GM23338 (cell line): ENCODE results near the gene NOL12. TPM values are rescaled to one million over a fixed set of nuclear protein-coding genes. Genes with fewer than 3 reads are reported as not detected.

Source experiments
- ATAC-seq: fragments of 200-7000 bp; cut with Tn5 transposase; 3 replicates; pipeline ENCODE4 v1.9.1; 2020
- DNase-seq: peaks from one replicate; pipeline ENCODE4 v3.0.0-alpha.2; 2015; ENCODE audit warnings: low spot score
- H2AFZ ChIP-seq: fragments of 200-600 bp; sonication (generic); 2 replicates; pipeline ENCODE4 v1.8.0; 2016; ENCODE audit warnings: antibody characterized with exemption, mild to moderate bottlenecking, moderate library complexity
- H3F3A ChIP-seq: fragments of 200-600 bp; sonication (generic); replicated peaks from 2 replicates; pipeline ENCODE4 v1.8.0; 2017; ENCODE audit warnings: antibody characterized with exemption, mixed run types, low read depth
- H3K27ac ChIP-seq: fragments of 200-600 bp; sonication (generic); 2 replicates; pipeline ENCODE4 v1.6.1; 2016; ENCODE audit warnings: low read depth
- H3K27me3 ChIP-seq: fragments of 200-600 bp; sonication (generic); 2 replicates; pipeline ENCODE4 v1.8.0; 2016; ENCODE audit warnings: mild to moderate bottlenecking, mixed run types, moderate library complexity; ENCODE audit not compliant: insufficient read depth
- H3K36me3 ChIP-seq: fragments of 200-600 bp; sonication (generic); 2 replicates; pipeline ENCODE4 v1.8.0; 2016; ENCODE audit warnings: mild to moderate bottlenecking; ENCODE audit not compliant: insufficient read depth
- H3K4me1 ChIP-seq: fragments of 200-600 bp; sonication (generic); 2 replicates; pipeline ENCODE4 v1.8.0; 2016; ENCODE audit warnings: mild to moderate bottlenecking, moderate library complexity; ENCODE audit not compliant: insufficient read depth
- H3K4me2 ChIP-seq: fragments of 200-600 bp; sonication (generic); 2 replicates; pipeline ENCODE4 v1.7.1; 2017; ENCODE audit warnings: mixed run types
- H3K4me3 ChIP-seq: fragments of 200-600 bp; sonication (generic); 2 replicates; pipeline ENCODE4 v1.6.1; 2016; ENCODE audit warnings: mixed run types
- H3K79me2 ChIP-seq: fragments of 200-600 bp; sonication (generic); replicated peaks from 2 replicates; pipeline ENCODE4 v1.8.0; 2017; ENCODE audit warnings: mild to moderate bottlenecking; ENCODE audit not compliant: insufficient read depth
- H3K9me2 ChIP-seq: fragments of 200-600 bp; sonication (generic); 2 replicates; pipeline ENCODE4 v1.8.0; 2017; ENCODE audit not compliant: insufficient read depth
- H4K20me1 ChIP-seq: fragments of 200-600 bp; sonication (generic); replicated peaks from 2 replicates; pipeline ENCODE4 v1.8.0; 2017; ENCODE audit warnings: mild to moderate bottlenecking; ENCODE audit not compliant: insufficient read depth
- H3K27ac Mint-ChIP-seq: 2 replicates; pipeline ENCODE4 v1.8.0; 2020; ENCODE audit warnings: inconsistent platforms, mild to moderate bottlenecking, moderate library complexity, mixed read lengths
- H3K27me3 Mint-ChIP-seq: 3 replicates; pipeline ENCODE4 v1.8.0; 2022; ENCODE audit warnings: low read depth, mild to moderate bottlenecking, moderate library complexity, mixed read lengths, inconsistent platforms; ENCODE audit not compliant: insufficient read depth, poor library complexity
- H3K36me3 Mint-ChIP-seq: 3 replicates; pipeline ENCODE4 v1.8.0; 2021; ENCODE audit warnings: low read depth, mild to moderate bottlenecking, inconsistent platforms, moderate library complexity, mixed read lengths
- H3K4me1 Mint-ChIP-seq: 3 replicates; pipeline ENCODE4 v1.8.0; 2020; ENCODE audit warnings: mild to moderate bottlenecking, inconsistent platforms, mixed read lengths
- H3K4me3 Mint-ChIP-seq: 3 replicates; pipeline ENCODE4 v1.8.0; 2021; ENCODE audit warnings: moderate library complexity, mild to moderate bottlenecking, inconsistent platforms, mixed read lengths
- H3K9me3 Mint-ChIP-seq: 3 replicates; pipeline ENCODE4 v1.8.0; 2020; ENCODE audit warnings: moderate library complexity, mild to moderate bottlenecking, inconsistent platforms, mixed read lengths
- CREB1 ChIP-seq: fragments of 250-450 bp; sonication (Bioruptor Pico); IDR thresholded peaks from 2 replicates; pipeline ENCODE4 v1.5.0; 2020; ENCODE audit warnings: low read depth, mild to moderate bottlenecking, moderate library complexity
- ETS1 ChIP-seq: IDR thresholded peaks from 2 replicates; pipeline ENCODE4 v1.6.1; 2016; ENCODE audit warnings: antibody characterized with exemption
- EZH2 ChIP-seq: fragments of 200-600 bp; sonication (generic); IDR thresholded peaks from one replicate; pipeline ENCODE4 v1.8.0; 2017; ENCODE audit warnings: antibody characterized with exemption, mild to moderate bottlenecking, low read depth; ENCODE audit not compliant: unreplicated experiment
- EZH2phosphoT487 ChIP-seq: fragments of 200-600 bp; sonication (generic); IDR thresholded peaks from one replicate; pipeline ENCODE4 v1.8.1; 2018; ENCODE audit warnings: antibody characterized with exemption; ENCODE audit not compliant: unreplicated experiment
- JUNB ChIP-seq: IDR thresholded peaks from one replicate; pipeline ENCODE4 v1.6.1; 2016; ENCODE audit warnings: antibody characterized with exemption; ENCODE audit not compliant: unreplicated experiment
- NANOG ChIP-seq: IDR thresholded peaks from 2 replicates; pipeline ENCODE4 v1.6.1; 2016; ENCODE audit warnings: antibody characterized with exemption, borderline replicate concordance
- POLR2AphosphoS5 ChIP-seq: IDR thresholded peaks from 2 replicates; pipeline ENCODE4 v1.6.1; 2016; ENCODE audit warnings: antibody characterized with exemption, low read depth
- STAT1 ChIP-seq: IDR thresholded peaks from one replicate; pipeline ENCODE4 v1.6.1; 2016; ENCODE audit warnings: antibody characterized with exemption; ENCODE audit not compliant: unreplicated experiment
- ZNF114 ChIP-seq: fragments of 250-450 bp; sonication (Bioruptor Pico); IDR thresholded peaks from 2 replicates; pipeline ENCODE4 v1.5.0; 2020; ENCODE audit warnings: mild to moderate bottlenecking, moderate library complexity
- ZNF331 ChIP-seq: fragments of 250-450 bp; sonication (Bioruptor Pico); IDR thresholded peaks from 2 replicates; pipeline ENCODE4 v1.5.0; 2020; ENCODE audit warnings: low read depth, mild to moderate bottlenecking, moderate library complexity
- polyA plus RNA-seq: library from polyadenylated mRNA; unstranded; fragments of >200 nt; fragmentation: Nextera tagmentation; extraction: Ambion mirVana; gene quantifications from 2 replicates; pipeline ENCODE4 v1.2.1, GENCODE V29; 2016
- total RNA-seq: library from RNA; depleted of rRNA; stranded (reverse); fragments of >200 nt; shearing (Covaris generic); gene quantifications from 2 replicates; pipeline ENCODE4 v1.2.3, GENCODE V29; 2014
- TF ChIP-seq, protein P1 (sequence below): fragments of 250-450 bp; sonication (Bioruptor Pico); IDR thresholded peaks from 2 replicates; pipeline ENCODE4 v1.5.0; 2020; ENCODE audit warnings: mild to moderate bottlenecking, moderate library complexity
- TF ChIP-seq, protein P2 (sequence below): IDR thresholded peaks from one replicate; pipeline ENCODE4 v1.6.1; 2018; ENCODE audit warnings: antibody characterized with exemption; ENCODE audit not compliant: unreplicated experiment
- TF ChIP-seq, protein P3 (sequence below), 2 experiments: fragments of 200-600 bp in 1 of 2; sonication (generic) in 1 of 2; conservative IDR thresholded peaks; 2 replicates each; pipeline versions ENCODE4 v1.5.1 to v1.6.1; 2016 to 2017; ENCODE audit warnings: antibody characterized with exemption in 2 of 2, low read depth in 2 of 2, mild to moderate bottlenecking in 2 of 2, moderate library complexity in 1 of 2

Gene NOL12
- total and polyA plus RNA-seq, 2 experiments from 2014 or later, result 22.2 to 48.5 TPM

GRCh38 chr22:37677493-37677974 lies 8.6 kb upstream of the NOL12 start (continued):
- TF ChIP-seq, protein P1, sequence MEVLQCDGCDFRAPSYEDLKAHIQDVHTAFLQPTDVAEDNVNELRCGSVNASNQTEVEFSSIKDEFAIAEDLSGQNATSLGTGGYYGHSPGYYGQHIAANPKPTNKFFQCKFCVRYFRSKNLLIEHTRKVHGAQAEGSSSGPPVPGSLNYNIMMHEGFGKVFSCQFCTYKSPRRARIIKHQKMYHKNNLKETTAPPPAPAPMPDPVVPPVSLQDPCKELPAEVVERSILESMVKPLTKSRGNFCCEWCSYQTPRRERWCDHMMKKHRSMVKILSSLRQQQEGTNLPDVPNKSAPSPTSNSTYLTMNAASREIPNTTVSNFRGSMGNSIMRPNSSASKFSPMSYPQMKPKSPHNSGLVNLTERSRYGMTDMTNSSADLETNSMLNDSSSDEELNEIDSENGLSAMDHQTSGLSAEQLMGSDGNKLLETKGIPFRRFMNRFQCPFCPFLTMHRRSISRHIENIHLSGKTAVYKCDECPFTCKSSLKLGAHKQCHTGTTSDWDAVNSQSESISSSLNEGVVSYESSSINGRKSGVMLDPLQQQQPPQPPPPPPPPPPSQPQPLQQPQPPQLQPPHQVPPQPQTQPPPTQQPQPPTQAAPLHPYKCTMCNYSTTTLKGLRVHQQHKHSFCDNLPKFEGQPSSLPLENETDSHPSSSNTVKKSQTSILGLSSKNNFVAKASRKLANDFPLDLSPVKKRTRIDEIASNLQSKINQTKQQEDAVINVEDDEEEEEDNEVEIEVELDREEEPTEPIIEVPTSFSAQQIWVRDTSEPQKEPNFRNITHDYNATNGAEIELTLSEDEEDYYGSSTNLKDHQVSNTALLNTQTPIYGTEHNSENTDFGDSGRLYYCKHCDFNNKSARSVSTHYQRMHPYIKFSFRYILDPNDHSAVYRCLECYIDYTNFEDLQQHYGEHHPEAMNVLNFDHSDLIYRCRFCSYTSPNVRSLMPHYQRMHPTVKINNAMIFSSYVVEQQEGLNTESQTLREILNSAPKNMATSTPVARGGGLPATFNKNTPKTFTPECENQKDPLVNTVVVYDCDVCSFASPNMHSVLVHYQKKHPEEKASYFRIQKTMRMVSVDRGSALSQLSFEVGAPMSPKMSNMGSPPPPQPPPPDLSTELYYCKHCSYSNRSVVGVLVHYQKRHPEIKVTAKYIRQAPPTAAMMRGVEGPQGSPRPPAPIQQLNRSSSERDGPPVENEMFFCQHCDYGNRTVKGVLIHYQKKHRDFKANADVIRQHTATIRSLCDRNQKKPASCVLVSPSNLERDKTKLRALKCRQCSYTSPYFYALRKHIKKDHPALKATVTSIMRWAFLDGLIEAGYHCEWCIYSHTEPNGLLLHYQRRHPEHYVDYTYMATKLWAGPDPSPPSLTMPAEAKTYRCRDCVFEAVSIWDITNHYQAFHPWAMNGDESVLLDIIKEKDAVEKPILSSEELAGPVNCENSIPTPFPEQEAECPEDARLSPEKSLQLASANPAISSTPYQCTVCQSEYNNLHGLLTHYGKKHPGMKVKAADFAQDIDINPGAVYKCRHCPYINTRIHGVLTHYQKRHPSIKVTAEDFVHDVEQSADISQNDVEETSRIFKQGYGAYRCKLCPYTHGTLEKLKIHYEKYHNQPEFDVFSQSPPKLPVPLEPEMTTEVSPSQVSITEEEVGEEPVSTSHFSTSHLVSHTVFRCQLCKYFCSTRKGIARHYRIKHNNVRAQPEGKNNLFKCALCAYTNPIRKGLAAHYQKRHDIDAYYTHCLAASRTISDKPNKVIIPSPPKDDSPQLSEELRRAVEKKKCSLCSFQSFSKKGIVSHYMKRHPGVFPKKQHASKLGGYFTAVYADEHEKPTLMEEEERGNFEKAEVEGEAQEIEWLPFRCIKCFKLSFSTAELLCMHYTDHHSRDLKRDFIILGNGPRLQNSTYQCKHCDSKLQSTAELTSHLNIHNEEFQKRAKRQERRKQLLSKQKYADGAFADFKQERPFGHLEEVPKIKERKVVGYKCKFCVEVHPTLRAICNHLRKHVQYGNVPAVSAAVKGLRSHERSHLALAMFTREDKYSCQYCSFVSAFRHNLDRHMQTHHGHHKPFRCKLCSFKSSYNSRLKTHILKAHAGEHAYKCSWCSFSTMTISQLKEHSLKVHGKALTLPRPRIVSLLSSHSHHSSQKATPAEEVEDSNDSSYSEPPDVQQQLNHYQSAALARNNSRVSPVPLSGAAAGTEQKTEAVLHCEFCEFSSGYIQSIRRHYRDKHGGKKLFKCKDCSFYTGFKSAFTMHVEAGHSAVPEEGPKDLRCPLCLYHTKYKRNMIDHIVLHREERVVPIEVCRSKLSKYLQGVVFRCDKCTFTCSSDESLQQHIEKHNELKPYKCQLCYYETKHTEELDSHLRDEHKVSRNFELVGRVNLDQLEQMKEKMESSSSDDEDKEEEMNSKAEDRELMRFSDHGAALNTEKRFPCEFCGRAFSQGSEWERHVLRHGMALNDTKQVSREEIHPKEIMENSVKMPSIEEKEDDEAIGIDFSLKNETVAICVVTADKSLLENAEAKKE (CRISPR knock-in tag), result no peak
- TF ChIP-seq EZH2phosphoT487 (no peak), POLR2AphosphoS5 (no peak), EZH2 (no peak), CREB1 (no peak)

- TF ChIP-seq CREB1 (no peak), STAT1 (no peak), ETS1 (no peak), ZNF331 (CRISPR knock-in tag) (no peak), POLR2AphosphoS5 (no peak), EZH2 (no peak), ZNF114 (CRISPR knock-in tag) (no peak), EZH2phosphoT487 (no peak), JUNB (no peak), NANOG (no peak)
- TF ChIP-seq, protein P2, sequence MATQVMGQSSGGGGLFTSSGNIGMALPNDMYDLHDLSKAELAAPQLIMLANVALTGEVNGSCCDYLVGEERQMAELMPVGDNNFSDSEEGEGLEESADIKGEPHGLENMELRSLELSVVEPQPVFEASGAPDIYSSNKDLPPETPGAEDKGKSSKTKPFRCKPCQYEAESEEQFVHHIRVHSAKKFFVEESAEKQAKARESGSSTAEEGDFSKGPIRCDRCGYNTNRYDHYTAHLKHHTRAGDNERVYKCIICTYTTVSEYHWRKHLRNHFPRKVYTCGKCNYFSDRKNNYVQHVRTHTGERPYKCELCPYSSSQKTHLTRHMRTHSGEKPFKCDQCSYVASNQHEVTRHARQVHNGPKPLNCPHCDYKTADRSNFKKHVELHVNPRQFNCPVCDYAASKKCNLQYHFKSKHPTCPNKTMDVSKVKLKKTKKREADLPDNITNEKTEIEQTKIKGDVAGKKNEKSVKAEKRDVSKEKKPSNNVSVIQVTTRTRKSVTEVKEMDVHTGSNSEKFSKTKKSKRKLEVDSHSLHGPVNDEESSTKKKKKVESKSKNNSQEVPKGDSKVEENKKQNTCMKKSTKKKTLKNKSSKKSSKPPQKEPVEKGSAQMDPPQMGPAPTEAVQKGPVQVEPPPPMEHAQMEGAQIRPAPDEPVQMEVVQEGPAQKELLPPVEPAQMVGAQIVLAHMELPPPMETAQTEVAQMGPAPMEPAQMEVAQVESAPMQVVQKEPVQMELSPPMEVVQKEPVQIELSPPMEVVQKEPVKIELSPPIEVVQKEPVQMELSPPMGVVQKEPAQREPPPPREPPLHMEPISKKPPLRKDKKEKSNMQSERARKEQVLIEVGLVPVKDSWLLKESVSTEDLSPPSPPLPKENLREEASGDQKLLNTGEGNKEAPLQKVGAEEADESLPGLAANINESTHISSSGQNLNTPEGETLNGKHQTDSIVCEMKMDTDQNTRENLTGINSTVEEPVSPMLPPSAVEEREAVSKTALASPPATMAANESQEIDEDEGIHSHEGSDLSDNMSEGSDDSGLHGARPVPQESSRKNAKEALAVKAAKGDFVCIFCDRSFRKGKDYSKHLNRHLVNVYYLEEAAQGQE, result no peak
- TF ChIP-seq, protein P3, sequence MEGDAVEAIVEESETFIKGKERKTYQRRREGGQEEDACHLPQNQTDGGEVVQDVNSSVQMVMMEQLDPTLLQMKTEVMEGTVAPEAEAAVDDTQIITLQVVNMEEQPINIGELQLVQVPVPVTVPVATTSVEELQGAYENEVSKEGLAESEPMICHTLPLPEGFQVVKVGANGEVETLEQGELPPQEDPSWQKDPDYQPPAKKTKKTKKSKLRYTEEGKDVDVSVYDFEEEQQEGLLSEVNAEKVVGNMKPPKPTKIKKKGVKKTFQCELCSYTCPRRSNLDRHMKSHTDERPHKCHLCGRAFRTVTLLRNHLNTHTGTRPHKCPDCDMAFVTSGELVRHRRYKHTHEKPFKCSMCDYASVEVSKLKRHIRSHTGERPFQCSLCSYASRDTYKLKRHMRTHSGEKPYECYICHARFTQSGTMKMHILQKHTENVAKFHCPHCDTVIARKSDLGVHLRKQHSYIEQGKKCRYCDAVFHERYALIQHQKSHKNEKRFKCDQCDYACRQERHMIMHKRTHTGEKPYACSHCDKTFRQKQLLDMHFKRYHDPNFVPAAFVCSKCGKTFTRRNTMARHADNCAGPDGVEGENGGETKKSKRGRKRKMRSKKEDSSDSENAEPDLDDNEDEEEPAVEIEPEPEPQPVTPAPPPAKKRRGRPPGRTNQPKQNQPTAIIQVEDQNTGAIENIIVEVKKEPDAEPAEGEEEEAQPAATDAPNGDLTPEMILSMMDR (conservative IDR thresholded peaks at IDR 0.05; ENCODE audit: low read depth in 2 of 2), result no peak
- H3K27me3 ChIP-seq, result no peaks in the 10 kb centered on the region
- no peak overlapping the region for H3K4me3 ChIP-seq
- H3K9me2 ChIP-seq, result no peaks in the 10 kb centered on the region
- no peak overlapping the region for H2AFZ ChIP-seq
- H3K4me2 ChIP-seq, result no peak overlapping the region
- Mint-ChIP-seq H3K27ac (no peak overlapping the region), H3K27me3 (peaks cover 6% of the 10 kb centered on the region), H3K9me3 (no peaks in the 10 kb centered on the region), H3K36me3 (no peaks in the 10 kb centered on the region), H3K4me3 (no peak overlapping the region), H3K4me1 (peaks cover 17% of the 10 kb centered on the region)
- no peak for DNase-seq
- ATAC-seq, result no peak
- no peaks in the 10 kb centered on the region for H3K79me2 ChIP-seq
- peaks cover 19% of the 10 kb centered on the region; the same call in 1 of the 2 replicates for H3F3A ChIP-seq
- H3K27ac ChIP-seq, result no peak overlapping the region
- no peaks in the 10 kb centered on the region; the same call in 1 of the 2 replicates for H4K20me1 ChIP-seq
- peaks cover 11% of the 10 kb centered on the region; the same call in 1 of the 2 replicates for H3K4me1 ChIP-seq
- H3K36me3 ChIP-seq, result no peaks in the 10 kb centered on the region
Measured at GRCh38 chr22:37678372-37678771, 7.8 kb upstream of the NOL12 start.
